Activated B cell treated with CpG ODN at 0.5 μM for 24 hours (primary cell): ENCODE measurements around the gene ITPKB. TPM values are rescaled to one million over a fixed set of nuclear protein-coding genes. Genes with fewer than 3 reads are reported as not detected.
A peak's percentile ranks its signal among the peaks of the same experiment; 100 is the strongest.

Experiments
- ATAC-seq: fragments of 200-7000 bp; cut with Tn5 transposase; one replicate; pipeline ENCODE4 v1.10.0; 2021; ENCODE audit warnings: low read depth, mild to moderate bottlenecking, moderate library complexity
- CTCF ChIA-PET: fragments of 350-600 bp; sonication (Branson Sonifier 250); formaldehyde crosslinking; loops from one replicate; lab custom pipeline; 2021; ENCODE audit warnings: antibody characterized with exemption; lab: Charles Lee
- POLR2A ChIA-PET: fragments of 350-600 bp; sonication (Branson Sonifier 250); formaldehyde crosslinking; loops from one replicate; lab custom pipeline; 2021; ENCODE audit warnings: antibody characterized with exemption; lab: Charles Lee
- DNase-seq: peaks from one replicate; pipeline ENCODE4 v3.0.0; 2022
- H3K27ac Mint-ChIP-seq: one replicate; pipeline ENCODE4 v1.8.0; 2020; ENCODE audit warnings: mixed read lengths
- H3K27me3 Mint-ChIP-seq: one replicate; pipeline ENCODE4 v1.8.0; 2021; ENCODE audit warnings: mixed read lengths
- H3K36me3 Mint-ChIP-seq: one replicate; pipeline ENCODE4 v1.8.0; 2021; ENCODE audit warnings: low read depth, mixed read lengths
- H3K4me1 Mint-ChIP-seq: one replicate; pipeline ENCODE4 v1.8.0; 2021; ENCODE audit warnings: mixed read lengths
- H3K4me3 Mint-ChIP-seq: one replicate; pipeline ENCODE4 v1.8.0; 2020; ENCODE audit warnings: mild to moderate bottlenecking, mixed read lengths
- H3K9me3 Mint-ChIP-seq: one replicate; pipeline ENCODE4 v1.8.0; 2020; ENCODE audit warnings: mixed read lengths
- intact Hi-C: fragments of 100-400 bp; cut with micrococcal nuclease; formaldehyde crosslinking; loops from one replicate; pipeline ENCODE4 v1.15.1; 2024
- total RNA-seq: library from RNA; stranded (reverse); gene quantifications from 2 replicates; pipeline ENCODE4 v1.2.3, GENCODE V29; 2022
- TF ChIP-seq, protein P1 (sequence below): fragments of 200-600 bp; IDR thresholded peaks from one replicate; pipeline ENCODE4 v1.8.0; 2022; ENCODE audit warnings: antibody characterized with exemption, mild to moderate bottlenecking

Gene ITPKB
- total RNA-seq, 1 donor from 2014 or later = 97.3 TPM

DNA sequence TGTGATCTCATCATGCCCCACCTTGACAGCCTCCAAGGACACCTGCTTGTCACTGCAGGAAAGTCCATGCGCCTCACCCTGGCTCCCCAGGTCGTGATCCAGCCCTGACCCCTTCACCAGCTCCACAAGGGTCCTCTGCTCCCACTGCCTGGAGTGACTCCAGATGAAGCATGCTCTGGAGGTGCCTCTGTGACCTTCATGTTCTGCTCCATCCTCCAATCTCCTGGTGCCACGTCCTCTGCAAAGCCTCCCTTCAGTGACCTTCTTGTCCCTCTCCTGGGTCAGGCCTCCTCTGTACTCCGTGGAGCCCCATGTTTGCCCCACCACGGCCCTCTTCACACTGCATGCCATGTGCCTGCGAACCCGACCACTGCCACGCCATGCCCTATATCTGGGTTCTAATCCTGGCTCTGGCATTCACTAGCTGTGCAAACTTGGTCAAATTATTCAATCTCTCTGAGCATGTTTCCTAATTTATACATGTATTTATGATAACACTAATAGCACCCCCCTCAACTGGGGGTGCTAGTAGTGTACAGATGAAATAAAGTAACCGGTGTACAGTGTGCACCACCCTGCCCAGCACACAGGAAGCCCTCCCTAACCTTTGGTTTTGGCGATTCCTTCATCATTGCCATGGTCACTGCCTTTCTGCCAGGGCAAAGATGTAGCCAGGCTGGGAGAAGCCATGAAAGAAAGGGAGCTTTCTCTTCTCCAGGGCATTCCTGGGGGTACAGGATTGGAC, 113.1 kb downstream of the ITPKB start:
- Mint-ChIP-seq H3K27ac (no peak overlapping the region), H3K36me3 (peaks cover 20% of the 10 kb centered on the region), H3K4me1 (peaks cover 41% of the 10 kb centered on the region), H3K27me3 (no peaks in the 10 kb centered on the region), H3K4me3 (peak overlapping the region; percentile 55), H3K9me3 (peaks cover 4% of the 10 kb centered on the region)
- ATAC-seq (peak; percentile 48), DNase-seq (peak; percentile 14)
- TF ChIP-seq, protein P1, sequence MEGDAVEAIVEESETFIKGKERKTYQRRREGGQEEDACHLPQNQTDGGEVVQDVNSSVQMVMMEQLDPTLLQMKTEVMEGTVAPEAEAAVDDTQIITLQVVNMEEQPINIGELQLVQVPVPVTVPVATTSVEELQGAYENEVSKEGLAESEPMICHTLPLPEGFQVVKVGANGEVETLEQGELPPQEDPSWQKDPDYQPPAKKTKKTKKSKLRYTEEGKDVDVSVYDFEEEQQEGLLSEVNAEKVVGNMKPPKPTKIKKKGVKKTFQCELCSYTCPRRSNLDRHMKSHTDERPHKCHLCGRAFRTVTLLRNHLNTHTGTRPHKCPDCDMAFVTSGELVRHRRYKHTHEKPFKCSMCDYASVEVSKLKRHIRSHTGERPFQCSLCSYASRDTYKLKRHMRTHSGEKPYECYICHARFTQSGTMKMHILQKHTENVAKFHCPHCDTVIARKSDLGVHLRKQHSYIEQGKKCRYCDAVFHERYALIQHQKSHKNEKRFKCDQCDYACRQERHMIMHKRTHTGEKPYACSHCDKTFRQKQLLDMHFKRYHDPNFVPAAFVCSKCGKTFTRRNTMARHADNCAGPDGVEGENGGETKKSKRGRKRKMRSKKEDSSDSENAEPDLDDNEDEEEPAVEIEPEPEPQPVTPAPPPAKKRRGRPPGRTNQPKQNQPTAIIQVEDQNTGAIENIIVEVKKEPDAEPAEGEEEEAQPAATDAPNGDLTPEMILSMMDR = no peak
- ChIA-PET CTCF (interaction anchor here (0.6 to 1.8 kb wide), 25 partner anchors 11 to 815 kb away, joined by 3 to 27 read pairs (median 3); partner anchors contain the start of gene PSEN2), POLR2A (interaction anchor here (0.5 to 1.6 kb wide), 12 partner anchors 11 to 256 kb away, joined by 3 to 10 read pairs (median 4); no protein-coding TSS in a partner anchor)
- intact Hi-C loops = loop anchor here (1.0 to 5.0 kb wide), 7 partner anchors 61 to 916 kb away; partner anchors contain the start of gene COQ8A

DNA sequence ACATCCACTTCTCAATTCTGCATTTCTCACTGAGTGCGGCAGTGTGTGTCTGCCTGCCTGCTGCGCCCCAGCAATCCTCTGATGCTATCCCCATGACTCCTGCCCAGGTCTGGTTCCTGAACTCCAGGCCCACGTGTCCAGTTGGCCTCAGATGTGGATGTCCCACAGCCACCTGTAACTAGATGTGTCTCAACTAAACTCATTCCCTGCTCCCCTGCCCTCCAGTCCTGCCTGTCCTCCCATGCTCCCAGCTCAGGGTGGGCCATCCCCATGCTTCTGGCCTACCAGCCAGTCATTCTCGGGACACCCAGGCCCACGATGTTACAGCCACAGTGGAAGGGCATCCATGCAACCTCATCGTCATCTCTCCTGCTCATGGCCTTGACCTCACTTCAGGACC, 113.8 kb downstream of the ITPKB start:
- TF ChIP-seq, protein P1 = no peak
- no peak overlapping the region for H3K4me3 Mint-ChIP-seq
- DNase-seq = no peak
- H3K4me1 Mint-ChIP-seq = peaks cover 36% of the 10 kb centered on the region
- intact Hi-C loops = loop anchor here (5.0 kb wide), 2 partner anchors 812 to 917 kb away; no protein-coding TSS in a partner anchor
- ChIA-PET CTCF (interaction anchor here (1.5 kb wide), 1 partner anchor 204 kb away, joined by 27 read pairs; no protein-coding TSS in a partner anchor), POLR2A (interaction anchor here (0.6 kb wide), 1 partner anchor 256 kb away, joined by 10 read pairs; no protein-coding TSS in a partner anchor)
- ATAC-seq = no peak
- H3K36me3 Mint-ChIP-seq = peaks cover 15% of the 10 kb centered on the region
- H3K27ac Mint-ChIP-seq = no peak overlapping the region
- no peaks in the 10 kb centered on the region for H3K27me3 Mint-ChIP-seq
- peaks cover 4% of the 10 kb centered on the region for H3K9me3 Mint-ChIP-seq

DNA sequence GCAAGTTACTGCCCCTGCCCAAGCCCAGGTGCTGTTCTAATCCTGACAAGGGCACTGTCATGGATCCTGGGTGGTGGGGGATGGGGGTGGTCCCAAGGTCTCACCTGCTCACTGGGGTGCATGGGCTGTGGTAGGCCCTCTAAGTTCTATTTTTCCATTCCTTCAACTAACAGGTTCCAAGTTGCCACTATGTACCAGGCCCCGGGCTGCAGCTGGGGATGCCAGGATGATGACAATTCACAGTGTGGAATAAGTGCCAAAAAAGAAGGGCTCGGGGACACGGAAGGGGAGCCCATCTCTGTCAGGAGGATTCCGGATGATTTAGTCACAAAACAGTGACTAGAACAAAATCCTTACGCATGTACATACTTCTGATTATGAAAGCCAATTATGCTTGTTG, 114.6 kb downstream of the ITPKB start:
- H3K4me1 Mint-ChIP-seq = peaks cover 36% of the 10 kb centered on the region
- CTCF ChIA-PET = interaction anchor here (0.5 to 0.9 kb wide), 3 partner anchors 74 to 203 kb away, joined by 3 read pairs; no protein-coding TSS in a partner anchor
- H3K36me3 Mint-ChIP-seq = peaks cover 11% of the 10 kb centered on the region
- TF ChIP-seq, protein P1 = no peak
- H3K27ac Mint-ChIP-seq = no peak overlapping the region
- no peak overlapping the region for H3K4me3 Mint-ChIP-seq
- H3K9me3 Mint-ChIP-seq = peaks cover 4% of the 10 kb centered on the region
- POLR2A ChIA-PET = interaction anchor here (0.7 to 1.3 kb wide), 2 partner anchors 19 to 25 kb away, joined by 3 to 4 read pairs; no protein-coding TSS in a partner anchor
- no peak for DNase-seq
- H3K27me3 Mint-ChIP-seq = no peaks in the 10 kb centered on the region
- intact Hi-C loops = no loop called here
- no peak for ATAC-seq

DNA sequence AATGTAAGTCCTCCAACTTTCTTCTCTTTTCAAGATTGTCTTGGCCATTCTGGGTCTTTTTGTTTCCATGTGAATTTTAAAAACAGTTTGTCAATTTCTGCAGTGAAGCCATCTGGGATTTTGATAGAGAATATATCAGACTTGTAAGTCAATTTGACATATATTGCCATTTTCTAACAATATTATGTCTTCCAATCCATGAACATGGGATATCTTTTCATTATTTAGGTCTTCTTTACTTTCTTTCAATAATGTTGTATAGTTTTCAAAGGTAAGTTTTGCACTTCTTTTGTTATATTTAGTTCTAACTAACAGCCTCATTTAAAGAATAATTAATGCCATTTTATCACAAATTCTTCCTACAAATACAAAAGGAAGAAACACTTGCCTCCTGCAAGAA, 117.1 kb downstream of the ITPKB start:
- no peak for DNase-seq
- Mint-ChIP-seq H3K9me3 (no peaks in the 10 kb centered on the region), H3K4me3 (no peak overlapping the region), H3K4me1 (peaks cover 17% of the 10 kb centered on the region), H3K27me3 (no peaks in the 10 kb centered on the region), H3K36me3 (no peaks in the 10 kb centered on the region), H3K27ac (no peak overlapping the region)
- ChIA-PET POLR2A (no interaction called here), CTCF (no interaction called here)
- intact Hi-C loops = no loop called here
- no peak for ATAC-seq
- TF ChIP-seq, protein P1 = no peak

DNA sequence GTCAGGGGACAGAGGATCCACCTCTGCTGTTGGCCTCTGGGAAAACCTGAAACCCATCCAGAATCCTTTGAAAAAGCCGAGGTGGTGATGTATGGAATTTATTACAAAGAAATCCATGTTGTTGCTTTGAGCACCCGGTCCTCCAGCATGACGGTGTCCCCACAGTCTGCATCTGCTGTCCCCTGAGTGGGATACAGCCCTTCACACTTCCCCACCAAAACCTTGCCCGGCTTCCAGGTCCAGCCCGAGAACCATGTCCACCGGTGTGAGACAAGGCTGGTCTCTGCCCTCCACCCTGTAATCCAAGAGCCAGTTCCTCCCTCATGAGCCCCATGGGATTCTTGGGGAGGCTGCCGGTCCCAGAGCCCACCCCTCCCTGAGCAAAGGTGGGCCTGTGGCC, 120.1 kb downstream of the ITPKB start:
- ChIA-PET CTCF (no interaction called here), POLR2A (no interaction called here)
- H3K9me3 Mint-ChIP-seq = no peaks in the 10 kb centered on the region
- no peak overlapping the region for H3K27ac Mint-ChIP-seq
- no peak overlapping the region for H3K4me3 Mint-ChIP-seq
- no peaks in the 10 kb centered on the region for H3K27me3 Mint-ChIP-seq
- ATAC-seq (no peak), DNase-seq (no peak)
- H3K36me3 Mint-ChIP-seq = no peaks in the 10 kb centered on the region
- no peaks in the 10 kb centered on the region for H3K4me1 Mint-ChIP-seq
- TF ChIP-seq, protein P1 = no peak
- intact Hi-C loops = no loop called here
